Left cardiac atrium (tissue), 4 donors: ENCODE data around the gene TEKT3. TPM values are rescaled to one million over a fixed set of nuclear protein-coding genes. Genes with fewer than 3 reads are reported as not detected.
A peak's percentile ranks its signal among the peaks of the same experiment; 100 is the strongest.

ENCODE experiments used
- ATAC-seq, 2 donors: fragments of 200-7000 bp; cut with Tn5 transposase; one replicate each; pipeline ENCODE4 v1.9.1; 2020; ENCODE audit warnings: mild to moderate bottlenecking in 2 of 2, moderate library complexity in 2 of 2
- DNase-seq: peaks from one replicate; pipeline ENCODE4 v3.0.0-alpha.2; 2020
- intact Hi-C, 2 donors: fragments of 100-400 bp; cut with DNase I; formaldehyde crosslinking; loops; one replicate each; pipeline versions ENCODE4 v1.14.1 to v1.15.1; 2022 to 2023
- total RNA-seq, 2 donors: library from RNA; stranded (reverse); fragmentation: NEBNext Ultra II Directional; extraction: Animal tissue kit (Norgen Biotek cat#: 25700); gene quantifications; one replicate each; pipeline ENCODE4 v1.2.1, GENCODE V29; 2021
- donor health status: DM: no; HTN: yes; CAD: no.
- donor health status: DM: no; HTN: yes; CAD: no; lungs with severe emphysema.
- donor health status: DM: yes; HTN: yes; CAD: no.
- donor health status: Dilated cardiomyopathy.

TEKT3 gene
- total RNA-seq, 2 donors from 2014 or later = 0.76 to 0.80 TPM

- ATAC-seq (peak; percentile 90 to 95), DNase-seq (no peak)
- intact Hi-C loops = no loop called here
These were observed 10.5 kb upstream of the TEKT3 start for GRCh38 chr17:15351925-15352324.

- no peak for DNase-seq
- no peak for ATAC-seq
- intact Hi-C loops = no loop called here
These were observed 10.1 kb upstream of the TEKT3 start for GRCh38 chr17:15351478-15351840.

- ATAC-seq (peak in 1 of 2 donors; percentile 63), DNase-seq (no peak)
- intact Hi-C loops = no loop called here
These were observed 9.5 kb upstream of the TEKT3 start for GRCh38 chr17:15350777-15351477.

GRCh38 chr17:15349119-15349518 lies 7.7 kb upstream of the TEKT3 start:
- DNase-seq (no peak), ATAC-seq (no peak)
- intact Hi-C loops = no loop called here

GRCh38 chr17:15348021-15348420 lies 6.6 kb upstream of the TEKT3 start:
- DNase-seq = no peak
- intact Hi-C loops = no loop called here
- ATAC-seq = no peak

GRCh38 chr17:15346066-15346595 lies 4.7 kb upstream of the TEKT3 start:
- ATAC-seq = no peak
- intact Hi-C loops = no loop called here
- no peak for DNase-seq

GRCh38 chr17:15343749-15344148 lies 2.4 kb upstream of the TEKT3 start:
- ATAC-seq (no peak), DNase-seq (no peak)
- intact Hi-C loops = no loop called here

- no peak for DNase-seq
- intact Hi-C loops = no loop called here
- ATAC-seq = no peak
These were observed 1.1 kb upstream of the TEKT3 start for GRCh38 chr17:15342460-15342859.

- ATAC-seq = no peak
- no peak for DNase-seq
- intact Hi-C loops = no loop called here
These were observed 569 bp upstream of the TEKT3 start for GRCh38 chr17:15341966-15342365.

- intact Hi-C loops = no loop called here
- ATAC-seq (peak; percentile 38 to 50), DNase-seq (no peak)
These were observed 431 bp downstream of the TEKT3 start for GRCh38 chr17:15340966-15341365.

GRCh38 chr17:15335446-15335845 lies 6.0 kb downstream of the TEKT3 start:
- ATAC-seq (no peak), DNase-seq (no peak)
- intact Hi-C loops = loop anchor here in 1 of 2 donors (5.0 kb wide), 1 partner anchor 63 kb away; no protein-coding TSS in a partner anchor

GRCh38 chr17:15334266-15334665 lies 7.1 kb downstream of the TEKT3 start:
- DNase-seq = no peak
- ATAC-seq = no peak
- intact Hi-C loops = no loop called here

GRCh38 chr17:15332338-15332737 lies 9.1 kb downstream of the TEKT3 start:
- intact Hi-C loops = no loop called here
- DNase-seq = no peak
- no peak for ATAC-seq

- DNase-seq (no peak), ATAC-seq (peak; percentile 68 to 79)
- intact Hi-C loops = no loop called here
These were observed 18.3 kb downstream of the TEKT3 start for GRCh38 chr17:15323131-15323530.

- intact Hi-C loops = no loop called here
- DNase-seq = no peak
- no peak for ATAC-seq
These were observed 19.7 kb downstream of the TEKT3 start for GRCh38 chr17:15321556-15322251.

GRCh38 chr17:15319452-15320010 lies 21.9 kb downstream of the TEKT3 start:
- intact Hi-C loops = no loop called here
- DNase-seq (no peak), ATAC-seq (no peak)

- ATAC-seq (no peak), DNase-seq (no peak)
- intact Hi-C loops = no loop called here
These were observed 29.4 kb downstream of the TEKT3 start for GRCh38 chr17:15311996-15312395.

GRCh38 chr17:15309793-15310192 lies 31.6 kb downstream of the TEKT3 start:
- intact Hi-C loops = no loop called here
- DNase-seq = no peak
- peak; percentile 31 to 38 for ATAC-seq

GRCh38 chr17:15309236-15309635 lies 32.2 kb downstream of the TEKT3 start:
- ATAC-seq = no peak
- DNase-seq = no peak
- intact Hi-C loops = no loop called here

- ATAC-seq (no peak), DNase-seq (no peak)
- intact Hi-C loops = no loop called here
These were observed 32.6 kb downstream of the TEKT3 start for GRCh38 chr17:15308758-15309157.
